MM.1S (cell line): ENCODE data around the gene CCL5.

Experiments used
- EZH2 ChIP-seq: fragments of 300-600 bp; sonication (generic); optimal IDR thresholded peaks from 2 replicates; pipeline ENCODE3; 2017; ENCODE audit warnings: low read depth, mild to moderate bottlenecking, antibody characterized with exemption, low read length, mixed read lengths
- EZH2phosphoT487 ChIP-seq: fragments of 300-600 bp; sonication (generic); IDR thresholded peaks from 2 replicates; pipeline ENCODE4 v1.6.1; 2018; ENCODE audit warnings: antibody characterized with exemption, low read length
- TF ChIP-seq, protein P1 (sequence below): fragments of 300-600 bp; sonication (generic); IDR thresholded peaks from 2 replicates; pipeline ENCODE4 v1.5.1; 2016; ENCODE audit warnings: antibody characterized with exemption, low read length, mixed read lengths

- TF ChIP-seq, protein P1, sequence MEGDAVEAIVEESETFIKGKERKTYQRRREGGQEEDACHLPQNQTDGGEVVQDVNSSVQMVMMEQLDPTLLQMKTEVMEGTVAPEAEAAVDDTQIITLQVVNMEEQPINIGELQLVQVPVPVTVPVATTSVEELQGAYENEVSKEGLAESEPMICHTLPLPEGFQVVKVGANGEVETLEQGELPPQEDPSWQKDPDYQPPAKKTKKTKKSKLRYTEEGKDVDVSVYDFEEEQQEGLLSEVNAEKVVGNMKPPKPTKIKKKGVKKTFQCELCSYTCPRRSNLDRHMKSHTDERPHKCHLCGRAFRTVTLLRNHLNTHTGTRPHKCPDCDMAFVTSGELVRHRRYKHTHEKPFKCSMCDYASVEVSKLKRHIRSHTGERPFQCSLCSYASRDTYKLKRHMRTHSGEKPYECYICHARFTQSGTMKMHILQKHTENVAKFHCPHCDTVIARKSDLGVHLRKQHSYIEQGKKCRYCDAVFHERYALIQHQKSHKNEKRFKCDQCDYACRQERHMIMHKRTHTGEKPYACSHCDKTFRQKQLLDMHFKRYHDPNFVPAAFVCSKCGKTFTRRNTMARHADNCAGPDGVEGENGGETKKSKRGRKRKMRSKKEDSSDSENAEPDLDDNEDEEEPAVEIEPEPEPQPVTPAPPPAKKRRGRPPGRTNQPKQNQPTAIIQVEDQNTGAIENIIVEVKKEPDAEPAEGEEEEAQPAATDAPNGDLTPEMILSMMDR = no peak
- TF ChIP-seq EZH2 = no peak
- TF ChIP-seq EZH2phosphoT487 = no peak
Measured at GRCh38 chr17:35868737-35869136, 11.4 kb downstream of the CCL5 start, which contains the start of gene HEATR9.
